HG03442 (cell line): ENCODE measurements around the gene MYO15B.

Source experiments
- ATAC-seq: cut with Tn5 transposase; IDR thresholded peaks from one replicate; pipeline ENCODE4 v1.9.1; 2021; ENCODE audit warnings: mild to moderate bottlenecking, moderate library complexity; ENCODE audit not compliant: unreplicated experiment

MYO15B gene

DNA sequence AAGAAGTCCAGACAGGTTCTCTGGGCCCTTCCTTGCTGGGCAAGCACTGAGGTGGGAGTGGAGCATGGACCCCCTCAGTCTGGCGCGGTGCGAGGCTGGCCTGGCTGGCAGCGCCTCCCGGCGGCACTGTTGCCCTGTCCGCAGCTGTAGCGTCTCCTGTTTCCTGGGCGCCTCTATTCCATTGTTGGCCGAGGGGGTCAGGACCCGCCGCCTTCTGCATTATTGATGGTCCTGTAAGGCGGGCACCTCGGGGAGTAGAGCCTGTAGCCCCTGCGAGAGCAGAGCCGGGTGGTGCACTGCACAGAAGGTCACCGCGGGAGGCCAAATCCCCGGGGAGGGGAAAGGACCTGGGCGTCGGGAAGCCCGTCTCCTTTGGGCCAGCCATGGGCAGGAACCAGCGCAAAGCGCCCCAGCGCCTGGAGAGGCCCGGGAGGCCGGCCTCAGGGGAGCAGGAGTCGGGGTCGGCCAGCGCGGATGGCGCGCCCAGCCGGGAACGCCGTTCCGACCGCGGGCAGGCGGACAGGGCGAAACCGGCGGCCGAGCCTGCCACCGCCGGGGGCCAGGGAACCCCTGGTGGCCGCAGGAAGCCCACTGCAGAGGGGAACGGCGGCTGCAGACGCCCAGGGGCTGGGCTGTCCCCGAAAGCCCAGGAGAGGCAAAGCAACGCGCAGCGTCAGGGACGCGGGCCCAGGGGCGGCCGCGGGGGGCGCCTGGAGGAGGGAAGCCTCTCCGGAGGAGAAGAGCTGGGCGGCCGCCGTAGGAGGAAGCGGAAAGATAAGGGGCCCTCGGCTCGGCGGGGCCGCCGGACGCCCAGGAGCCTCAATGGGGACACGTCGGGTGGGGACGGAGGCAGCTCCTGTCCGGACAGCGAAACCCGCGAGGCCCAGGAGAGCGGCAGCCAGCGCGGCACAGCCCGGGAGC, at the start of gene MYO15B:
MYO15B (plus strand) TSS at position 126 of the 921 bp plus-strand sequence; CDS start at position 384, 258 bp downstream.
- ATAC-seq: no peak

DNA sequence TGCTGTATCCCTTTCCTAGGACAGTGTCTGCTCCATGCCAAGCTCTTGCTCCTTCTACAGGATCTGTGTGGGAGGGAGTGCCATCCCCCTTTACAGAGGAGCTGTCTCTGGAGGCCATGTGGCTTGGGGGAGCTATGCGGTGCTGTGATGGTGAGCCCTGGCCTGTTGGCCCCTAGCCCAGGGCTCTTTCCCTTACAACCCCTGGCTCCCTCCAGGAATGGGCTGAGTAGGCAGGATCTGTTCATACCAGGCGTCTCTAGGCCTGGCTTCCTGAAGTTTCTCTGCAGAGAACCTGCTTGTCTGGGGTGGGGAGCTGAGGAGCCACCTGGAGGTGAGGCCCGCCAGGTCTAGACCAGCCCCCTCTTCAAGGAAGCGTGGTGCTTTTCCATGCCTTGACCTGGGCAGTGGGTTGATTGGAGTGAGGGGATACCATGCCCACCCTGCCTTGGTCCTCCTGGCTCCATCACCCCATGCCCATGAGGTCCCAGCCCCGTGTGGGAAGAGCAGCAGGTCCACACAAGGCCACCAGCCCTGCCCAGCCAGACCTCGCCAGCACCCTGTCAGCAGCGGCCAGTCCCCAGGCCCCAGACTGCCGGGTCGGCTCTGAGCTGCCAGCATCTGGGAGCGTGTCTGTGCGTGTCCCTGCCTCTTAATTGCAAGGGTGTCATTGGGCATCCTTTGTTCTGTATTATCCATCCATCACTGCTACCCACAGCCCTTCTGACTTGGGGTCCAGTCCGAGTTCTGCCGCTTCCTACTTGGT, 47.5 kb upstream of the MYO15B start:
- no peak for ATAC-seq

DNA sequence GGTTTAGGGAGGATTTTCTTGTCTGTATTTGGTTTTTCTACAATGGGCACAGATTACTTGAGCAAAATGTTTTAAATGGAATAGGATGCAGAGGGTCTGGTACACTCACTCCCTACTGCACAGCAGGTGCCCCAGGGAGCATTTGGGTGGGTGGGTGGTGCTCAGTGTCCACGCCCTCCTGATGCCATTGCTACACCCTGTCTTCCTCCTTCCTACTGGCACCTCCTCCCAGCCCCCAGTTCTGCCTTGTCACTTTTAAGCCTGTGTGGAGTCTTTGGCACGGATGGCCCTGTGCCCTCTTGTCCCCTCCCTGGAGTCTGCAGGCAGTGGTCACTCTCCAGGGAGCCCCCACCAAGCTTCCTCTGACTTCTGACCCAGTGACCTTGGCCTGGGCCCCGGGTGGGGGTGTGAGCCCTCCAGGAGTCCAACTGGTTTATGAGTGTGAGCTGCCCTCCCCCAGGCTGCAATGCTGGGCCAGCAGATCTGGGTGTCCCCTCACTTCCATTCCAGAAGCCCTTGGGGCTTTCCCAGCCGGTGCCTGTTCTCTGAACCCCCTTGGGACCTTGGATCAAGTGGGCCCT, 46.6 kb upstream of the MYO15B start:
- ATAC-seq: no peak

DNA sequence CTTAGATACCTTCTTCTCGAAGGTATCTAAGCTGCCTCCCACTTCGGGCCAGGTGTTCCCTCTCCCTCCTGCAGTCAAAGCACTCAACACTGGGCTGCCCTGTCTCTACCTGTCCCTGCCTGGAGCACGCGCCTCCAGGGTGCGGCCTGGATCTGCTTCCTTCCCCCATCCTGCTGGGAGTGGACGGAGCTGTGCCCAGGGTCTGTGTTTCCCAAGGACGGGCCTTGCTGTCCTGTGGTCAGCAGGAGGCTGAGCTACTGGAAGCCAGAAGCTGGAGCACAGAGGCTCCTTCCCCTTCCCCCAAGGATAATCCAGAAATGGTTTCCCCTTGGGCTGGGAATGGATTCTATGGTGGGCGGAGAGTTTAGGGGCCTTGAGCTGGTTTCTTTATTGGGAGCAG, 45.4 kb upstream of the MYO15B start:
- ATAC-seq: no peak

DNA sequence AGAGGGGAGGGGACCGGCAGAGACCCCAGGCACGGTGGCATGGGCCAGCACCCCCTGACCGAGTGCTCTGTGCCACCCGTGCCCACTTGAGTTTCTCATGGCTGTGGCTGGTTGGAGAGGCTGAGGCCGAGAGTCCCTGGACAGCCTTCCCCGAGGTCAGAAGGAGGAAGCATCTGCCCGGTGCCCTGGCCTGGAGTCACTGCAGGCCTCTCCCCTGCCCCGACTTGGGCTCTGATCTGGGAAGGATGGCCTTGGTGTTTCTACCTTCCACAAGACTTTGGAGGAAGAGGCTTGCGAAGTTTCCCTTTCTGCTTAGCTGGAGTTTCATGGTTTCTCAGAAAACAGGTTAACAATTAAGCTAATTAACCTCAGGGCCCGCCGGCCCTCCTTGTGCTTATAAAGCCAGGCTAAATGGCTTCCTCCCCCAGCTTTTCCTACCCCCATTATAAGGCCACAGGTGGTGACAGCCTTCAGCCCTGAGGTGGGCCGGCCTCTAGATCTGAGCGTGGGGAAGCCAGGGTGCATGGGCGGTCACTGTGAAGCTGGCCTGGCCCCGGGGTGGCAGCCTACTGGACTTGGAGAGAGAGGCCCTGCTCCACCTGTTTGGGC, 44.8 kb upstream of the MYO15B start:
- ATAC-seq: no peak

DNA sequence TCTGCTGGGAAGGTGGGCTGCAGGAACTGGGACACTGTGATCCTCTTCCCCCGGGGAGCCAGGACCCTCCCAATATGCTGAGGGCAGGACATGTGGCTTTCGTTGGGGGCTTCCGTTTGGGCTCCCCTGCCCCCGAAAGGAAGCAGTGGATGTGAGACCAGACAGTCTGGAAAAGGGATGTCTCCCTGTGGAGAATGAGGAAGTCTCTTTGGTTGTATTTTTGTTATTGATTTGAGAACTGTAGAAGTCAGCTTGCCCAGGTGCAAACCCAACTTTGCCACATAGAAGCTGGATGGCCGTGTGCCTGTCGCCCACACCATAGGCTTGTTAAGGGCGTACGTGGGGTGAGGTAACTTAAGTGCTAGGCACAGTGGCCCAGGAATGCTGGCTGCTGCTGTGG, 43.4 kb upstream of the MYO15B start:
- ATAC-seq: no peak

DNA sequence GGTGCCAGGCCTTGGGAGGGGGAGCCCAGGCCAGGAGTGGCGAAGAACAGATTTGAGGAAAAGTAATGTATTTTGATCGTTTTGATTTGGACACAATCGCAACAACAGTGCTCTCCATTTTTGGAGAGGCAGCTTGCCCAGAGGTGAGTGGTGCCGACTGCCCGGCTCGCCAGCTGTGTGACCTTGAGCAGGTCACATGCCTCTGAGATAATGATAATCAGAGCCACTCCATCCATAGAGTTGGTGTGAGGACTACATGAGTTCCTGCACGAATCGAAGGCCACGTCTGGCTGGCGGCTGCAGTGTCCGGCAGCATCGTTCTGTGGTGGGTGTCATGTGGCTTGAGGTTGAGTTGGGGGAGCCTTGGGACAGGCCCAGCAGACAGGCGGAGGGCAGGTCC, 41.4 kb upstream of the MYO15B start:
- ATAC-seq: no peak

DNA sequence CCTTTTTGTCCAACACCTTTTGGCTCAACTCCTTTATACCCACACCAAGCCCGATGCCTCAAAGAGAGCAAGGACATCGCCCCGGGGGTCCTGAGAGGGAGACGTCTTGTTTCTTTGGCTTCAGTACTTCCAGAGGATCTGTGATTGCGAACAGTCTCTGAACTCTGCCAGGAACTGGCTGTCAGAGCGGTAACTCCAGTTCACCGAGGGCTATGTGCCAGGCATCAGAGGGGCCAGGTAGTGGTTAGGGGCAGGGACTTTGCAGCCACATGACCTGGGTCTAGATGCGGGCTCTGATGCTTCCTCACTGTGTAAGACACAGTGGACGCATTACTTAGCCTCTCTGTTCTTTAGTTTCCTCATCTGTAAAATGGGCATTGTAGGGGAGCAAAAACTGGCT, 40.5 kb upstream of the MYO15B start:
- no peak for ATAC-seq

DNA sequence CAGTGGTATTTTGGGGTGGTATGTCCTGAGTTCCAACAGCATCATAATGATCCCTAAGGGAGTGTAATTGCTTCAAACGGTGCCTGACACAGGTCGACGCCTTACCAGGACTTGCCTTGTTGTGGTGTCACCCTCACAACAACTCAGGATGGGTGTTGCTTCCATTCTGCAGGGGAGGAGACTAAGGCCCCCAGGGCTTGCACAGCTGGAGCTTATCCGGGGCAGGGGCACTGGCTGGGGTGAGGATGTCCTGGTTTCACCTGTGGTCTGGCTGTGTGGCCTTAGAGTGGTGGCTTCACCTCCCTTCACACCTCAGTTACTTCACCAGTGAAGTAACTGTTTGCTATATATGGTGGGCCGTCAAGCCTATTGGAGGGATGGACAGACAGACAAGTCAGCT, 38.8 kb upstream of the MYO15B start:
- ATAC-seq: no peak

DNA sequence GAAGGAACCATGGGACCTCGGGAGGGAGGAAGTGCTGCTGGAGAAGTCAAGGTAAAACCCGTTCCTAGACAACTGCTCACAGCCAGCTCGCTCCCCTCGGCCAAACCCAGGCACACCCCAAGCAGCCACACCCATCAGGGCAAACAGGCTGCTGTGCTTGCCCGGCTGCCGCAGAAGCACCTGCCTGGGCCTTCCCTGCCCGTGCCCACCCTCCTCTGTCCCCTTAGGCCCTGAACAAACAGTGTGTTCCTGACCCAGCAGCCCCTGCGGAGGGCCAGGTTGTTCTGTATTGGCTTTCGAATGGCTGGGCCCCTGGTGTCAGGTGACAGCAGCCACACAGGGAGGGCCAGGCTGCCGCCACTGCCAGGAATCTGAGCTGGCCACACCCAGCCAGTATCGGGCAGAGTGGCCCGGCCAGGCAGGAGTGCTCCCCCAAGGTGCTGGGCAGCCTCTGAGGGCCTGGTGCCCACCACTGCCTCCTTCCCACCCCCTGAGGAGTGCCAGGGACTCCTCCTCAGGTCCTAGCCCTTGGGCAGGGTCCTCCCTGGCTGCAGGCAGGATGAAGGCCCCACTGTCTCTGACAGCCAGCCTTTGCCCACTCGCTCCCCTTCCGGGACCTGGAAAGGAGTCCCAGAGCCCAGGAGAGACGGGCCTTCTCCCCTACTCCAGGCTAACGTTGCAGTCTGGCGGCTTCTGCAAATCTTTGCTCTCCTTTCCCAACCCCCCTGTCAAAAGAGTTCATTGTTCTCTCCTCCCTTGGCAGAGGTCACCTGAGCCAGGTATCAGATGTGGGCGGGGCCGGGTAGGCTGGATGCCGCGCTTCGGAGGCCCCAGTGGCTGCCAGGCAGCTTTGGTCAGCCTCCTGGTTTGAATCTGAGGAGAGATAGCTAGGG, 38.1 kb upstream of the MYO15B start:
- no peak for ATAC-seq

DNA sequence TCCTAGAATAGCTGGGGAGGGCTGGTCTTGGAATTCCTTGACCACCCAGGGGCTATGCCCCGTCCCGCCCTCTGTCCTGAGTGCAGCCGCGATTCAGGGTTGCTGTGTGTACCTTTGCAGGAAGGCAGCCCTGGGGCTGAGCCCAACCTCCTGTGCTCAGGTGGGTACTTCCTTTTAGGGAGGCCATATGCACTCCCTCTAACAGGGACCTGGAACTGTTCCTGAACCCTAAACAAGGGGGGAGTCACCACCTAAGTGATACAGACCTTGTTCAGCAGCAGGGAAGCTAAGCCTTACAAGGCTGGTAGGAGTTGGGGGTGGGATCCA, 37.5 kb upstream of the MYO15B start:
- ATAC-seq: no peak

DNA sequence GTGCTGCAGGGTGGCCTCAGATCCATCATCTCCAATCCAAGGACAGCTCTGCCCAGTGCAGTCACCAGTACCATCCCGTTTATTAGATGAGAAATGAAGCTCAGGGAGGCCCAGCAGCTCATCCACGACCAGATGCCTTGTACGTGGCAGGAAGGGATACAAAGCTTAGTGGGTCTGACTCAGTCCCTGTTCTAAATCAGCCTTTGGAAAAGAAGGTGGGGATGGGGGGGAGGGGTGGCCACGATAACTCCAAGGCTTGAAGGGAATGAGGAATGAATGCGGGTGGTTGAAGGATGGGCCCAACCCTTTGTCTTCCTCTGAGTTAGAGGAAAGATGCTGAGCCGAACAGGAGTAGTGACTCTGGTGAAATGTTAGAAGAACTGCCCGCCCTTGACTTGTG, 36.3 kb upstream of the MYO15B start:
- ATAC-seq: no peak

DNA sequence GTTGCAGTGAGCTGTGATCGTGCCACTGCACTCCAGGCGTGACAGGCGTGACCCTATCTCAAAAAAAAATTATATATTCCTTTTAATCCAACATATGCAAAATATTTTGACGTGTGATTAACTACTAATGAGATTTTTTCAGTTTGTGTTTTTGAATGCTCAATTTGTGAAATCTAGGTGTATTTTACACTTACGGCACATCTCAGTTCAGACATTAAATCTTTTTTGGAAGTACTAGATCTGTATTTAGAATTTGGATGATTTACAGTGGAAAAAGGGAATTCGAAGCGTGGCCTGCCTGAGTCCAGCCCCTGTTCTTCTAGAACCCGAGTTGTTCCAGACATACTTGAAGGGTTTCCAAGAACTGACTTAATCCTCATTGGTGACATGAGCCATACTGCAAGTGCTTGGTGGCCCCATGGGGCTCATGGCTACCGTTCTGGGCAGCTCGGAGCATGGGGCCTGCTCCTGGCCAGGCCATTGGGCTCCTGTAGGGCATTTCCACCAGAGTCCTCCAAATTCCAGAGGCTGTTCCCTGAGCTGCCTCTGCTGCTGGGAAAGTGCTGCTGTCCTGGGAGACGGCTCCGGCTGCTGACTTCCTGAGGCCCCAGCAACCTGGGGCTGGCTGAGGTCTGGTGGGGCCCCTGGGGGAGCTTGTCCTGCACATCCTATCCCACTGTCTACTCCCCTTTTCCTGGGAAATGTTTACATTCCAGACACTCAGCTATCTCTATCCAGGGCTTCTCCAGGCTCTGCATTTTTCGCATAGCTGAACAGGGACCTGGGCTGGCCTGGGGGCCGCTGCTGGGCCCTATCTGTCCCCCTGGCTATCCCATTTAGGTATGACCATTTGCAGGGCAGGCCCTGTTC, 34.9 kb upstream of the MYO15B start:
- ATAC-seq: no peak

DNA sequence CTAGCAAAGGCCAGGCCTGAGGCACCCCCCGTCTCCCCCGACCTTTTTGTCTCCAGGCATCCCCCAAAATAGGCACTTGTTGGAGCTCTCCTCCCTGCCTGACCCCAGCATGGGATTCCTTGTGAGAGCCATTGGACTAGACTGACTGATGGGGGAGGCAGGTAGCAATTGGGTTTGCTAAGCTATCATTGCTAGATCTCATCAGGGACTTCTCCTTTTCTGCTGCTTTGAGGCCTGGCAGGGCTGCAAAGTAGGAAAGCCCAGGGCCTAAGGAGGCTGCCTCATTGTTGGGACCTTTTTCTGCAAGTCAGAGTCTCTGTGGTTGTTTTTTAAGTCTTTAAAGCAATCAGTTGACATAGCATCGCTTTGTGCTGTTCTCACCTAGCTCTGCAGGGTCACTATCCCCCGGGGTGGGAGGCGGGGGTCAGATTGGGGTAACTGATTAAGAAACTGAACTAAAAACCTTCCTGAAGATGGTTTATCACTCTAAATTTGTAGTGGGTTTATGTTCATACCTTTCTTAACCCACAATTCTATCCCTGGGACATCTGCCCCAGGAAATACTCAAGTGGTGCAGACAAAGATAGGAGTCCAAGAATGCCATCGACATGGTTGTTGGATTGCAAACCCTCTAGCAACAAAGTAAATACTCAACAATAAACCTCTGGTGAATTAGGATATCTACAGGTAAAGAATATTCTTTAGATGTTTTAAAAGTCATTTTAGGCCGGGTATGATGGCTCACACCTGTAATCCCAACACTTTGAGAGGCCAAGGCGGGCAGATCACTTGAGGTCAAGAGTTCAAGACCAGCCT, 34.1 kb upstream of the MYO15B start:
- ATAC-seq: no peak

DNA sequence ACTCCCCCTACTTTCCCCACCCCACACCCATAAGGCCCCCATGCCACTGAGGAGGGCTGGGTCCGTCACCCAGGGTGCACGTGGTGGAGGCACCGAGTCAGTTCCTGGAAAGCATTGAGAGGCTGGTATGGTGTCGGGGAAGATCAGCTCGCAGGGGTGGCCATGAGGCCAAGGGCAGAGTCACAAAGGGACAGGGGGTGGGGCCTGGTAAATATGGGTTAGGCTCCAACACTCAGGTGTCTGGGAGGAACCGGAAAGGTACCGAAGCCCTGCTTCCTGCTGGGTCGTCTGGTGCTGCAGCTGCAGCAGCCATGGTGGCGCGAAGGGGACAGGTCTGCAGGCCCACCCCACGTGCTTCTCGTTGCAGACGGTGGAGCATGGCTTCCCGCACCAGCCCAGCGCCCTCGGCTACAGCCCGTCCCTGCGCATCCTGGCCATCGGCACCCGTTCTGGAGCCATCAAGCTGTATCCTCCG, 31.9 kb upstream of the MYO15B start:
- ATAC-seq: no peak

DNA sequence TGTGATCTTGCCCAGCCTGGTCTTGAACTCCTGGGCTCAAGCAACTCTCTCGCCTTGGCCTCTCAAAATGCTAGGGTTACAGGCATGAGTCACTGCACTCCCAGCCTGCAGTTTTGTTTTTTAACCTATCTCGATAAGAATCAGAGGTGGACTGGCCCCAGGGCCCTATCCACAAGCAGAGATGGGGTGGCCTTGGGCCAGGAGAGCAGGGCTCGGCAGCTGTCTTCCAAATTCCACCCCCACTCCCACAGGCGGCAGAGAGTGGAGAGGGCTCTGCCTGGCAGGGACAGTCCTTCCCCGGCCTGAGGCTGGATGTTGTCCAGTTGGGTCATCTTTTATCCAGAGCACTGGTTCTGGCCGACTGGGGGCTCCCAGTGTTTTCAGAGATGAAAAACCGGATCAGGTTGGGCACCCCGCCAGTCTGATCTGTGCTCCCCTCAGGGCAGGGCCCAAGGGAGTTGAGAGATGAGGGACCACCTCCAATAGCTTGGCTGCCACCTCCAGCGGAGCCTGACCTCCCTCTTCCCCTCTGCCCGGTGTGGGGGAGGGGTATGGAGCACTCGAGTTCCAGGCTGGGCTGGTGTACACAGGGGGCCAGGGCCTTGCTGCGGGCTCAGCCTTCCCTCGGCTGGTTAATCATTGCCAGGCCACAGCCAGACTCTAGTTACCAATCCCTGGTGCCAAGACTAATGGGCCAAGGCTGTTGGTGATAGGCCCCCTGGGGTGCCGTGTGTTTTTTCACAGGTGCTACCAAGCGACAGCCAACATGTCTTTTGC, 30.3 kb upstream of the MYO15B start:
- ATAC-seq: no peak

DNA sequence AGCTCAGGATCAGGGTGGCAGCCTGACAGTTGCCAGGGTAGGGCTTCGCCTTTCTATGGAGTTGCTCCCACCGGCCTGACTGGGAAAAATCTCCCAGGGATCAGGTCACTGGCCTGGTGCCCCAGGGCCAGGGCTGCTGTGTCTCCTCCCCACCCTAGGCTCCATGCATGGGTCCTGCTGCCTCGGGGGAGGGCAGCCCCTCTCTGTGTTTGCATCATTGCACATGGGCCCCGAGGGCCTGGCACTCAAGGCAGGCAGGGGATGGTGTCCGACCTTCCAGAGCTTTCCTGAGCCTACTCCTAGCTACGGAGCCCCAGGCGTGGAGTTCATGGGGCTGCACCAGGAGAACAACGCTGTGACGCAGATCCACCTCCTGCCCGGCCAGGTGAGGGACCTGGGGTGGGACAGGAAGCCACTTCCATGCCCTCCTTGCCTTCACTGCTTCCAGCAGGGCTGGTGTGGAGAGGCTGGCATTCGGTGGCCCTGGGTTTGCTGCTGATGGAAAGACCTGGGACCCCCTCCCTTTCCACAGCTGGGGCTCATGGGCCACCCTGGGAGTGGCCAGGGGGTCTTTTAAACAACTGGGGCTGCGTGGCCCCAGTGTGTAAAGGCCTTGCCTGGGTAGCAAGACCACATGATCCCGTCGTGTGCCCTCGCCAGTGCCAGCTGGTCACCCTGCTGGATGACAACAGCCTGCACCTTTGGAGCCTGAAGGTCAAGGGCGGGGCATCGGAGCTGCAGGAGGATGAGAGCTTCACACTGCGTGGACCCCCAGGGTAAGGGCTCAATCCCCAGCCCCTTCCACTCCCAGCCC, 29.5 kb upstream of the MYO15B start:
- ATAC-seq: no peak
